Ishikawa (cell line): Measurements from ENCODE around the gene TTC9B.

Experiments
- CEBPB ChIP-seq: IDR thresholded peaks from 2 replicates; pipeline ENCODE4 v1.6.1; 2012
- CREB1 ChIP-seq: IDR thresholded peaks from 2 replicates; pipeline ENCODE4 v1.6.1; 2012; ENCODE audit warnings: low read depth
- EGR1 ChIP-seq: IDR thresholded peaks from 2 replicates; pipeline ENCODE4 v1.6.1; 2012
- EP300 ChIP-seq: IDR thresholded peaks from 2 replicates; pipeline ENCODE4 v1.6.1; 2012; ENCODE audit warnings: borderline replicate concordance
- FOXM1 ChIP-seq: IDR thresholded peaks from 2 replicates; pipeline ENCODE4 v1.6.1; 2012; ENCODE audit warnings: low read depth, borderline replicate concordance
- NFIC ChIP-seq: IDR thresholded peaks from 2 replicates; pipeline ENCODE4 v1.6.1; 2012
- RAD21 ChIP-seq: IDR thresholded peaks from 2 replicates; pipeline ENCODE4 v1.6.1; 2012; ENCODE audit warnings: low read depth
- TAF1 ChIP-seq: IDR thresholded peaks from 2 replicates; pipeline ENCODE4 v1.6.1; 2012; ENCODE audit warnings: low read depth, mild to moderate bottlenecking
- TCF12 ChIP-seq: IDR thresholded peaks from 2 replicates; pipeline ENCODE4 v1.6.1; 2012; ENCODE audit warnings: low read depth
- TEAD4 ChIP-seq: IDR thresholded peaks from 2 replicates; pipeline ENCODE4 v1.6.1; 2012
- YY1 ChIP-seq: IDR thresholded peaks from 2 replicates; pipeline ENCODE4 v1.6.1; 2012; ENCODE audit warnings: low read depth
- ZBTB7A ChIP-seq: IDR thresholded peaks from 2 replicates; pipeline ENCODE4 v1.6.1; 2012; ENCODE audit warnings: low read depth
- TF ChIP-seq, protein P1 (sequence below): IDR thresholded peaks from 2 replicates; pipeline ENCODE4 v1.6.1; 2012; ENCODE audit warnings: low read depth, mild to moderate bottlenecking
- TF ChIP-seq, protein P2 (sequence below): IDR thresholded peaks from 2 replicates; pipeline ENCODE4 v1.6.1; 2012
- TF ChIP-seq, protein P3 (sequence below): IDR thresholded peaks from 2 replicates; pipeline ENCODE4 v1.6.1; 2012

Gene TTC9B

GRCh38 chr19:40236026-40236355, 17.8 kb upstream of the TTC9B start:
- no peak for TF ChIP-seq CREB1
- no peak for TF ChIP-seq TCF12
- TF ChIP-seq TEAD4 = no peak
- no peak for TF ChIP-seq ZBTB7A
- TF ChIP-seq FOXM1 = no peak
- no peak for TF ChIP-seq TAF1
- TF ChIP-seq RAD21 = no peak
- no peak for TF ChIP-seq NFIC
- no peak for TF ChIP-seq EGR1
- TF ChIP-seq YY1 = no peak
- TF ChIP-seq, protein P1, sequence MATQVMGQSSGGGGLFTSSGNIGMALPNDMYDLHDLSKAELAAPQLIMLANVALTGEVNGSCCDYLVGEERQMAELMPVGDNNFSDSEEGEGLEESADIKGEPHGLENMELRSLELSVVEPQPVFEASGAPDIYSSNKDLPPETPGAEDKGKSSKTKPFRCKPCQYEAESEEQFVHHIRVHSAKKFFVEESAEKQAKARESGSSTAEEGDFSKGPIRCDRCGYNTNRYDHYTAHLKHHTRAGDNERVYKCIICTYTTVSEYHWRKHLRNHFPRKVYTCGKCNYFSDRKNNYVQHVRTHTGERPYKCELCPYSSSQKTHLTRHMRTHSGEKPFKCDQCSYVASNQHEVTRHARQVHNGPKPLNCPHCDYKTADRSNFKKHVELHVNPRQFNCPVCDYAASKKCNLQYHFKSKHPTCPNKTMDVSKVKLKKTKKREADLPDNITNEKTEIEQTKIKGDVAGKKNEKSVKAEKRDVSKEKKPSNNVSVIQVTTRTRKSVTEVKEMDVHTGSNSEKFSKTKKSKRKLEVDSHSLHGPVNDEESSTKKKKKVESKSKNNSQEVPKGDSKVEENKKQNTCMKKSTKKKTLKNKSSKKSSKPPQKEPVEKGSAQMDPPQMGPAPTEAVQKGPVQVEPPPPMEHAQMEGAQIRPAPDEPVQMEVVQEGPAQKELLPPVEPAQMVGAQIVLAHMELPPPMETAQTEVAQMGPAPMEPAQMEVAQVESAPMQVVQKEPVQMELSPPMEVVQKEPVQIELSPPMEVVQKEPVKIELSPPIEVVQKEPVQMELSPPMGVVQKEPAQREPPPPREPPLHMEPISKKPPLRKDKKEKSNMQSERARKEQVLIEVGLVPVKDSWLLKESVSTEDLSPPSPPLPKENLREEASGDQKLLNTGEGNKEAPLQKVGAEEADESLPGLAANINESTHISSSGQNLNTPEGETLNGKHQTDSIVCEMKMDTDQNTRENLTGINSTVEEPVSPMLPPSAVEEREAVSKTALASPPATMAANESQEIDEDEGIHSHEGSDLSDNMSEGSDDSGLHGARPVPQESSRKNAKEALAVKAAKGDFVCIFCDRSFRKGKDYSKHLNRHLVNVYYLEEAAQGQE = no peak
- TF ChIP-seq EP300 = no peak
- TF ChIP-seq, protein P2, sequence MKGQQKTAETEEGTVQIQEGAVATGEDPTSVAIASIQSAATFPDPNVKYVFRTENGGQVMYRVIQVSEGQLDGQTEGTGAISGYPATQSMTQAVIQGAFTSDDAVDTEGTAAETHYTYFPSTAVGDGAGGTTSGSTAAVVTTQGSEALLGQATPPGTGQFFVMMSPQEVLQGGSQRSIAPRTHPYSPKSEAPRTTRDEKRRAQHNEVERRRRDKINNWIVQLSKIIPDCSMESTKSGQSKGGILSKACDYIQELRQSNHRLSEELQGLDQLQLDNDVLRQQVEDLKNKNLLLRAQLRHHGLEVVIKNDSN = no peak
- TF ChIP-seq, protein P3, sequence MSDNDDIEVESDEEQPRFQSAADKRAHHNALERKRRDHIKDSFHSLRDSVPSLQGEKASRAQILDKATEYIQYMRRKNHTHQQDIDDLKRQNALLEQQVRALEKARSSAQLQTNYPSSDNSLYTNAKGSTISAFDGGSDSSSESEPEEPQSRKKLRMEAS = no peak
- no peak for TF ChIP-seq CEBPB

GRCh38 chr19:40235238-40236025, 17.2 kb upstream of the TTC9B start:
- TF ChIP-seq CREB1 (no peak), RAD21 (peak; percentile 22; the same call in 1 of the 2 replicates)

GRCh38 chr19:40234429-40235237, 16.4 kb upstream of the TTC9B start:
- no peak for TF ChIP-seq CEBPB

GRCh38 chr19:40233811-40234389, 15.7 kb upstream of the TTC9B start:
- TF ChIP-seq EP300 (no peak), CREB1 (no peak), TCF12 (no peak), NFIC (no peak), ZBTB7A (no peak), FOXM1 (no peak), TAF1 (no peak), RAD21 (no peak), EGR1 (no peak), TEAD4 (no peak), YY1 (no peak)
- TF ChIP-seq, protein P1 = no peak
- TF ChIP-seq, protein P3 = no peak
- TF ChIP-seq, protein P2 = no peak

GRCh38 chr19:40232949-40233810, 15.0 kb upstream of the TTC9B start:
- no peak for TF ChIP-seq EGR1

GRCh38 chr19:40232479-40232878, 14.3 kb upstream of the TTC9B start:
- no peak for TF ChIP-seq TAF1
- TF ChIP-seq EGR1 = no peak
- TF ChIP-seq YY1 = no peak
- TF ChIP-seq CEBPB = no peak
- TF ChIP-seq TCF12 = no peak
- TF ChIP-seq, protein P1 = no peak
- no peak for TF ChIP-seq ZBTB7A
- no peak for TF ChIP-seq TEAD4
- TF ChIP-seq NFIC = no peak
- TF ChIP-seq RAD21 = no peak
- TF ChIP-seq CREB1 = no peak
- TF ChIP-seq, protein P2 = no peak
- no peak for TF ChIP-seq FOXM1
- TF ChIP-seq EP300 = no peak
- TF ChIP-seq, protein P3 = no peak
